ENCODE measurements around the gene TENM4.

The TENM4 gene

DNA sequence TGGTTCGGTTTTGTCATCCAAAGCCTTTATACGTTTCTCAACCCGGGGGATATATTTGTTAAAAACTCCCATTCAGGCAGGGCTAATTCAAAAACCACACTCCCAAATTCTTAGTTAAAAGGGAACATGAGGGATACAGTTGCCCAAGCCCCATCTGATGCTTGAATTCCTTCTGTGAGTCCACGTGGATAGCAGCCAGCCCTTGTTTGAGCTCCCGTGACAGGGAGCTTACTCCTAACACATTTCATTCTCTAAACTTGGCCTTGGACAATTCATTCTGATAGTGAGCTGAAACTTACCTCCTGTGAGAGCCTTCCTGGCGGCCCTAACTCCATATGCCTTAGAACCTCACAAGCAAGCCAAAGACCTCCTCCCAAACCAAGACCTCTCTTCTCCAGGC is 357.5 kb downstream of the TENM4 start:
- TF ChIP-seq CEBPB (IDR thresholded peaks at IDR 0.05) (no peak), CREB1 (IDR thresholded peaks at IDR 0.05; ENCODE audit: low read depth) (no peak)
- TF ChIP-seq, protein P1, sequence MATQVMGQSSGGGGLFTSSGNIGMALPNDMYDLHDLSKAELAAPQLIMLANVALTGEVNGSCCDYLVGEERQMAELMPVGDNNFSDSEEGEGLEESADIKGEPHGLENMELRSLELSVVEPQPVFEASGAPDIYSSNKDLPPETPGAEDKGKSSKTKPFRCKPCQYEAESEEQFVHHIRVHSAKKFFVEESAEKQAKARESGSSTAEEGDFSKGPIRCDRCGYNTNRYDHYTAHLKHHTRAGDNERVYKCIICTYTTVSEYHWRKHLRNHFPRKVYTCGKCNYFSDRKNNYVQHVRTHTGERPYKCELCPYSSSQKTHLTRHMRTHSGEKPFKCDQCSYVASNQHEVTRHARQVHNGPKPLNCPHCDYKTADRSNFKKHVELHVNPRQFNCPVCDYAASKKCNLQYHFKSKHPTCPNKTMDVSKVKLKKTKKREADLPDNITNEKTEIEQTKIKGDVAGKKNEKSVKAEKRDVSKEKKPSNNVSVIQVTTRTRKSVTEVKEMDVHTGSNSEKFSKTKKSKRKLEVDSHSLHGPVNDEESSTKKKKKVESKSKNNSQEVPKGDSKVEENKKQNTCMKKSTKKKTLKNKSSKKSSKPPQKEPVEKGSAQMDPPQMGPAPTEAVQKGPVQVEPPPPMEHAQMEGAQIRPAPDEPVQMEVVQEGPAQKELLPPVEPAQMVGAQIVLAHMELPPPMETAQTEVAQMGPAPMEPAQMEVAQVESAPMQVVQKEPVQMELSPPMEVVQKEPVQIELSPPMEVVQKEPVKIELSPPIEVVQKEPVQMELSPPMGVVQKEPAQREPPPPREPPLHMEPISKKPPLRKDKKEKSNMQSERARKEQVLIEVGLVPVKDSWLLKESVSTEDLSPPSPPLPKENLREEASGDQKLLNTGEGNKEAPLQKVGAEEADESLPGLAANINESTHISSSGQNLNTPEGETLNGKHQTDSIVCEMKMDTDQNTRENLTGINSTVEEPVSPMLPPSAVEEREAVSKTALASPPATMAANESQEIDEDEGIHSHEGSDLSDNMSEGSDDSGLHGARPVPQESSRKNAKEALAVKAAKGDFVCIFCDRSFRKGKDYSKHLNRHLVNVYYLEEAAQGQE (IDR thresholded peaks at IDR 0.05; ENCODE audit: low read depth): no peak

DNA sequence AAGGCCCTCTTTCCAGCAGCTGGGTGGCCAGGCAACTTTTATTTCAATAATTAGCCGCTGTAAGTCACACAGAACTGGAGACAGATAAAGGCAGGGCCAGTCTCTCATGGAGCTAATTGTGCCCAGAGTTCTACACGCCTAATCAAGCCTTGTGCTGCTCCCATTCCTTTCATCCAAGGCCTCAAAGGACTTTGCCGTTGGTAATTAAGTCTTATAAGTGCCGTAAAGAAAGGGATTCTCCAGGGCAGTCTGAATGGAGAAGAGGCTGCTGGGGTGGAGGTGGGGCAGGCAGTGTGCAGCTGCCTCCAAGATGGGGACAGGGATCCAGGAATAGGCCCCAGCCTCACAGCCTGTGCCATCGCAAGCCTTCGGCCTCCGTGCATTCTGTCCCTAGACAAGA is 357.9 kb downstream of the TENM4 start:
- TF ChIP-seq ZBTB7A (IDR thresholded peaks at IDR 0.05; ENCODE audit: low read depth): no peak
- TF ChIP-seq, protein P2, sequence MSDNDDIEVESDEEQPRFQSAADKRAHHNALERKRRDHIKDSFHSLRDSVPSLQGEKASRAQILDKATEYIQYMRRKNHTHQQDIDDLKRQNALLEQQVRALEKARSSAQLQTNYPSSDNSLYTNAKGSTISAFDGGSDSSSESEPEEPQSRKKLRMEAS (IDR thresholded peaks at IDR 0.05): no peak
- no peak for TF ChIP-seq EP300 (IDR thresholded peaks at IDR 0.05; ENCODE audit: borderline replicate concordance)
- no peak for TF ChIP-seq YY1 (IDR thresholded peaks at IDR 0.05; ENCODE audit: low read depth)
- TF ChIP-seq NFIC (IDR thresholded peaks at IDR 0.05): no peak
- no peak for TF ChIP-seq TCF12 (IDR thresholded peaks at IDR 0.05; ENCODE audit: low read depth)
- TF ChIP-seq CREB1 (IDR thresholded peaks at IDR 0.05; ENCODE audit: low read depth): no peak
- no peak for TF ChIP-seq CEBPB (IDR thresholded peaks at IDR 0.05)
- TF ChIP-seq RAD21 (IDR thresholded peaks at IDR 0.05; ENCODE audit: low read depth): no peak
- TF ChIP-seq, protein P3, sequence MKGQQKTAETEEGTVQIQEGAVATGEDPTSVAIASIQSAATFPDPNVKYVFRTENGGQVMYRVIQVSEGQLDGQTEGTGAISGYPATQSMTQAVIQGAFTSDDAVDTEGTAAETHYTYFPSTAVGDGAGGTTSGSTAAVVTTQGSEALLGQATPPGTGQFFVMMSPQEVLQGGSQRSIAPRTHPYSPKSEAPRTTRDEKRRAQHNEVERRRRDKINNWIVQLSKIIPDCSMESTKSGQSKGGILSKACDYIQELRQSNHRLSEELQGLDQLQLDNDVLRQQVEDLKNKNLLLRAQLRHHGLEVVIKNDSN (IDR thresholded peaks at IDR 0.05): no peak
- TF ChIP-seq EGR1 (IDR thresholded peaks at IDR 0.05): no peak
- TF ChIP-seq FOXM1 (IDR thresholded peaks at IDR 0.05; ENCODE audit: borderline replicate concordance, low read depth): no peak
- no peak for TF ChIP-seq TEAD4 (IDR thresholded peaks at IDR 0.05)
- no peak for TF ChIP-seq TAF1 (IDR thresholded peaks at IDR 0.05; ENCODE audit: low read depth)

DNA sequence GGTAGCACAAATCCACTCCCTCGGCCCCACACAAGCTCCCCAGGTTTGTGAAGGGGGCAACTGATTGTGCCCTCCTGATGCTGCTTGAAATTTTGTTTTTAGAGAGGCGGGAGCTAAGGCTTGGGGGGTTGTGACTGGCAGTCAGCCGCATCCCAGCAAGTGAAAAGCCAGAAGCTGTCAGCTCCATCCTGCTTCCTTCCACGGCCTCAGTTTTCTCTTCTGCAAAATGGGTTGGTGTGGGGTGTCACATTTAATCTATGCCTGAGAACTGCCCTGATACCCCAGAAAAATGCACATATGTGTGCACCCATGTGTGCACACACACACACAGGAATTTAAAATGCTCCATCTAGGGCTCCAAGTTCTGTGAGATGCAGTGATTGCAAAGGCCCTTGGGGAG is 358.6 kb downstream of the TENM4 start:
- TF ChIP-seq RAD21 (IDR thresholded peaks at IDR 0.05; ENCODE audit: low read depth): no peak
- TF ChIP-seq ZBTB7A (IDR thresholded peaks at IDR 0.05; ENCODE audit: low read depth): no peak
- TF ChIP-seq, protein P1 (IDR thresholded peaks at IDR 0.05; ENCODE audit: low read depth): no peak
- TF ChIP-seq EP300 (IDR thresholded peaks at IDR 0.05; ENCODE audit: borderline replicate concordance): no peak
- TF ChIP-seq, protein P2 (IDR thresholded peaks at IDR 0.05): no peak
- TF ChIP-seq TAF1 (IDR thresholded peaks at IDR 0.05; ENCODE audit: low read depth): no peak
- TF ChIP-seq EGR1 (IDR thresholded peaks at IDR 0.05): no peak
- TF ChIP-seq CREB1 (IDR thresholded peaks at IDR 0.05; ENCODE audit: low read depth): no peak
- no peak for TF ChIP-seq FOXM1 (IDR thresholded peaks at IDR 0.05; ENCODE audit: borderline replicate concordance, low read depth)
- no peak for TF ChIP-seq CEBPB (IDR thresholded peaks at IDR 0.05)
- TF ChIP-seq YY1 (IDR thresholded peaks at IDR 0.05; ENCODE audit: low read depth): no peak
- no peak for TF ChIP-seq TCF12 (IDR thresholded peaks at IDR 0.05; ENCODE audit: low read depth)
- TF ChIP-seq, protein P3 (IDR thresholded peaks at IDR 0.05): no peak
- no peak for TF ChIP-seq NFIC (IDR thresholded peaks at IDR 0.05)
- TF ChIP-seq TEAD4 (IDR thresholded peaks at IDR 0.05): no peak

DNA sequence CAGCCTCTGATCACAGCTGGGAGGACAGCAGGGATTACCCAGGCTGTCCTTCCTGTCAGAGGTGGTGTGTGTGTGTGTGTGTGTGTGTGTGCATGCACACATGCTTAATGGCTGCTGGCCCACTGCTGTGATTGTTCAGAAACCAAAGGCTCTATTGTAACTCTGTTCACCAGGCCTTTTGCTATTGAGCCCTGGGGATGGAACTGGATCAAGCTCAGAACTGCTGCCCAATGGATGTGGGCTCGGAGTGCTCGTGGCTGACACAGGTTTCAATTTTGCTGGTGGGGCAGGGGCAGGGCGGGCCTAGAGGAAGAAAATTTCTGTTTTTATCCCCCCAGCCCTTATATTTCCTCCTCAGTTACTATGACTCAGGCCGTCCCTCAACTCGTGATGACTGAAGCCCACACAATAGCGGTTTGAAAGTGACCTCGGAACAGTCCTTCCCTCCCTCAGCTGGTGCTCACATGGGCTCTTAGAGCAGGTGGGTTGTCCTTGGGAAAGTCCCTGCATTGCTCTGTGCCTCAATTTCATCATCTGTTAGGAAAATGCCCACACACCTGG is 359.3 kb downstream of the TENM4 start:
- TF ChIP-seq TCF12 (IDR thresholded peaks at IDR 0.05; ENCODE audit: low read depth) (no peak), CREB1 (IDR thresholded peaks at IDR 0.05; ENCODE audit: low read depth) (no peak), CEBPB (IDR thresholded peaks at IDR 0.05) (no peak), ZBTB7A (IDR thresholded peaks at IDR 0.05; ENCODE audit: low read depth) (no peak), RAD21 (IDR thresholded peaks at IDR 0.05; ENCODE audit: low read depth) (no peak), YY1 (IDR thresholded peaks at IDR 0.05; ENCODE audit: low read depth) (no peak)

DNA sequence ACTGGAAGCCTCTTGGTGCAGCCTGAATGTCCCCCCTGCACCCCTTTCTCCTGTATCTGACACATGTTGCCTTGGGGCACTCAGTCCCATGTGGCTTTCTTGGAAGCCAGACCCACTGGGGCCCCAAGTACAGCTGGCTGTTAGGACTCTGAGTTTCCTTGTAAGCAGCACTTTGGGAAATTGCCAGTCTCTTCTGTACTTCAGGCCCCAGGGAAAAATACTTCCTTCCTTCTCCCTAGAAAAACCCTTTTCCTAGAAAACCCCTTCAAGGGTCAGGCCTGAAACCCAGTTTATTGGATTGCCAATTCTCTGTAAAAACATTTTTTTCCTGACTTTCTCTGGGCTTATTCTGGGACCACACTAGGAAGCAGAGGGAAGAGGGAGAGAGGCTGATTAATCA is 360.3 kb downstream of the TENM4 start:
- TF ChIP-seq, protein P1 (IDR thresholded peaks at IDR 0.05; ENCODE audit: low read depth): no peak
- TF ChIP-seq EP300 (IDR thresholded peaks at IDR 0.05; ENCODE audit: borderline replicate concordance) (no peak), TEAD4 (IDR thresholded peaks at IDR 0.05) (no peak), YY1 (IDR thresholded peaks at IDR 0.05; ENCODE audit: low read depth) (no peak), EGR1 (IDR thresholded peaks at IDR 0.05) (no peak), TAF1 (IDR thresholded peaks at IDR 0.05; ENCODE audit: low read depth) (no peak), CEBPB (IDR thresholded peaks at IDR 0.05) (no peak), TCF12 (IDR thresholded peaks at IDR 0.05; ENCODE audit: low read depth) (no peak), RAD21 (IDR thresholded peaks at IDR 0.05; ENCODE audit: low read depth) (no peak), CREB1 (IDR thresholded peaks at IDR 0.05; ENCODE audit: low read depth) (no peak), NFIC (IDR thresholded peaks at IDR 0.05) (no peak), ZBTB7A (IDR thresholded peaks at IDR 0.05; ENCODE audit: low read depth) (no peak), FOXM1 (IDR thresholded peaks at IDR 0.05; ENCODE audit: borderline replicate concordance, low read depth) (no peak)
- TF ChIP-seq, protein P3 (IDR thresholded peaks at IDR 0.05): no peak
- TF ChIP-seq, protein P2 (IDR thresholded peaks at IDR 0.05): no peak

Data from Ishikawa (cell line).